ENCODE data around the gene CS. TPM values are rescaled to one million over a fixed set of nuclear protein-coding genes. Genes with fewer than 3 reads are reported as not detected.

Gene CS
- total and polyA plus RNA-seq, 3 donors from 2014 or later, result 63.8 to 70.2 (median 67.8) TPM

GRCh38 chr12:56311003-56311402 lies 10.9 kb upstream of the CS start:
- TF ChIP-seq POLR2A (IDR thresholded peaks at IDR 0.05) (no peak), CTCF (IDR thresholded peaks at IDR 0.05) (no peak)
- WGBS, 2 donors, result 92 to 93% methylated on average over 12 of the region's 12 CpGs
- H3K36me3 ChIP-seq (ENCODE audit: low read depth, missing control alignments), result no peaks in the 10 kb centered on the region
- H3K9me3 ChIP-seq, result no peaks in the 10 kb centered on the region
- no peak for DNase-seq
- intact Hi-C loops (cut with DNase I; ENCODE audit: low total_unique reads), result no loop called here
- H3K27me3 ChIP-seq, result no peaks in the 10 kb centered on the region
- H3K4me3 ChIP-seq, result no peak overlapping the region
- H3K4me1 ChIP-seq, result peaks cover 10% of the 10 kb centered on the region
- no peak overlapping the region for H3K27ac ChIP-seq

- H3K9me3 ChIP-seq, result no peaks in the 10 kb centered on the region
- 95 to 98% methylated on average over 3 of the region's 3 CpGs for WGBS, 2 donors
- TF ChIP-seq POLR2A (IDR thresholded peaks at IDR 0.05) (no peak), CTCF (IDR thresholded peaks at IDR 0.05) (no peak)
- no peak overlapping the region for H3K27ac ChIP-seq
- intact Hi-C loops (cut with DNase I; ENCODE audit: low total_unique reads), result no loop called here
- no peaks in the 10 kb centered on the region for H3K4me1 ChIP-seq
- no peak for DNase-seq
- no peak overlapping the region for H3K4me3 ChIP-seq
- no peaks in the 10 kb centered on the region for H3K27me3 ChIP-seq
- no peaks in the 10 kb centered on the region for H3K36me3 ChIP-seq (ENCODE audit: low read depth, missing control alignments)
These were observed 8.6 kb upstream of the CS start for GRCh38 chr12:56308714-56309113.

- TF ChIP-seq POLR2A (IDR thresholded peaks at IDR 0.05) (no peak), CTCF (IDR thresholded peaks at IDR 0.05) (no peak)
- Histone ChIP-seq H3K27ac (no peak overlapping the region), H3K9me3 (no peaks in the 10 kb centered on the region), H3K4me3 (no peak overlapping the region), H3K4me1 (no peaks in the 10 kb centered on the region), H3K36me3 (ENCODE audit: low read depth, missing control alignments) (no peaks in the 10 kb centered on the region), H3K27me3 (no peaks in the 10 kb centered on the region)
- WGBS, 2 donors, result 92 to 96% methylated on average over 7 of the region's 7 CpGs
- intact Hi-C loops (cut with DNase I; ENCODE audit: low total_unique reads), result no loop called here
- no peak for DNase-seq
These were observed 7.3 kb upstream of the CS start for GRCh38 chr12:56307221-56307965.

- no peak for TF ChIP-seq POLR2A (IDR thresholded peaks at IDR 0.05)
- no peak for TF ChIP-seq CTCF (IDR thresholded peaks at IDR 0.05)
- Histone ChIP-seq H3K27me3 (no peaks in the 10 kb centered on the region), H3K9me3 (no peaks in the 10 kb centered on the region), H3K36me3 (ENCODE audit: low read depth, missing control alignments) (no peaks in the 10 kb centered on the region), H3K4me1 (peaks cover 13% of the 10 kb centered on the region), H3K4me3 (no peak overlapping the region), H3K27ac (no peak overlapping the region)
- no peak for DNase-seq
- whole genome bisulfite sequencing, 2 donors, result 92% methylated on average over 7 to 8 of the region's 8 CpGs
- intact Hi-C loops (cut with DNase I; ENCODE audit: low total_unique reads), result no loop called here
These were observed 4.9 kb upstream of the CS start for GRCh38 chr12:56304872-56305590.

Data from testis (tissue), 3 donors.